ENCODE measurements around the gene TPCN2.

DNA sequence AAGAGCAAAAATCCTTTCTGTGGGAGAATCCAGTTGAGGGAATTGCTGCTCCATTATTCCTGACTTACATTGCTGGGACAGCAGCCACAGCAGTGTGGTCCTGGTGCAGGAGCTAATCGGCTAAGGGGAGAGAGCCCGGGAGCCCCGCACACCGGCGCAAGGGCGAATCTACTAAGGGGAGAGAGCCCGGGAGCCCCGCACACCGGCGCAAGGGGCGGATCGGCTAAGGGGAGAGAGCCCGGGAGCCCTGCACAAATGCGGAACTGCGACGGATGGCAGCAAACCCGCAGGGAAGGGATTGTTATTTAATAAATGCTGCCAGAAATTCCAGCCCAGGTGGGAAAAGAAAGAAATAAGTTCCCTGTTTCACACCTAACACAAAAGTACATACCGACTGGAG, 43.5 kb downstream of the TPCN2 start:
- TF ChIP-seq EZH2phosphoT487 (IDR thresholded peaks at IDR 0.05; ENCODE audit: borderline replicate concordance): no peak
- TF ChIP-seq EZH2 (IDR thresholded peaks at IDR 0.05): no peak
- TF ChIP-seq, protein P1, sequence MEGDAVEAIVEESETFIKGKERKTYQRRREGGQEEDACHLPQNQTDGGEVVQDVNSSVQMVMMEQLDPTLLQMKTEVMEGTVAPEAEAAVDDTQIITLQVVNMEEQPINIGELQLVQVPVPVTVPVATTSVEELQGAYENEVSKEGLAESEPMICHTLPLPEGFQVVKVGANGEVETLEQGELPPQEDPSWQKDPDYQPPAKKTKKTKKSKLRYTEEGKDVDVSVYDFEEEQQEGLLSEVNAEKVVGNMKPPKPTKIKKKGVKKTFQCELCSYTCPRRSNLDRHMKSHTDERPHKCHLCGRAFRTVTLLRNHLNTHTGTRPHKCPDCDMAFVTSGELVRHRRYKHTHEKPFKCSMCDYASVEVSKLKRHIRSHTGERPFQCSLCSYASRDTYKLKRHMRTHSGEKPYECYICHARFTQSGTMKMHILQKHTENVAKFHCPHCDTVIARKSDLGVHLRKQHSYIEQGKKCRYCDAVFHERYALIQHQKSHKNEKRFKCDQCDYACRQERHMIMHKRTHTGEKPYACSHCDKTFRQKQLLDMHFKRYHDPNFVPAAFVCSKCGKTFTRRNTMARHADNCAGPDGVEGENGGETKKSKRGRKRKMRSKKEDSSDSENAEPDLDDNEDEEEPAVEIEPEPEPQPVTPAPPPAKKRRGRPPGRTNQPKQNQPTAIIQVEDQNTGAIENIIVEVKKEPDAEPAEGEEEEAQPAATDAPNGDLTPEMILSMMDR (IDR thresholded peaks at IDR 0.05 in 2 of 3, conservative IDR thresholded peaks at IDR 0.05 in 1 of 3; ENCODE audit: borderline replicate concordance in 1 of 3, insufficient read depth in 1 of 3, low read depth in 2 of 3, low read length in 2 of 3): no peak
- TF ChIP-seq, protein P2, sequence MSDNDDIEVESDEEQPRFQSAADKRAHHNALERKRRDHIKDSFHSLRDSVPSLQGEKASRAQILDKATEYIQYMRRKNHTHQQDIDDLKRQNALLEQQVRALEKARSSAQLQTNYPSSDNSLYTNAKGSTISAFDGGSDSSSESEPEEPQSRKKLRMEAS (IDR thresholded peaks at IDR 0.05): no peak
- no peak for TF ChIP-seq POLR2AphosphoS5 (IDR thresholded peaks at IDR 0.05; ENCODE audit: low read depth, low read length)
- TF ChIP-seq EGR1 (IDR thresholded peaks at IDR 0.05; ENCODE audit: low read depth): no peak
- no peak for TF ChIP-seq YY1 (IDR thresholded peaks at IDR 0.05; ENCODE audit: extremely low read depth, insufficient replicate concordance, low read depth, low read length)
- TF ChIP-seq, protein P3, sequence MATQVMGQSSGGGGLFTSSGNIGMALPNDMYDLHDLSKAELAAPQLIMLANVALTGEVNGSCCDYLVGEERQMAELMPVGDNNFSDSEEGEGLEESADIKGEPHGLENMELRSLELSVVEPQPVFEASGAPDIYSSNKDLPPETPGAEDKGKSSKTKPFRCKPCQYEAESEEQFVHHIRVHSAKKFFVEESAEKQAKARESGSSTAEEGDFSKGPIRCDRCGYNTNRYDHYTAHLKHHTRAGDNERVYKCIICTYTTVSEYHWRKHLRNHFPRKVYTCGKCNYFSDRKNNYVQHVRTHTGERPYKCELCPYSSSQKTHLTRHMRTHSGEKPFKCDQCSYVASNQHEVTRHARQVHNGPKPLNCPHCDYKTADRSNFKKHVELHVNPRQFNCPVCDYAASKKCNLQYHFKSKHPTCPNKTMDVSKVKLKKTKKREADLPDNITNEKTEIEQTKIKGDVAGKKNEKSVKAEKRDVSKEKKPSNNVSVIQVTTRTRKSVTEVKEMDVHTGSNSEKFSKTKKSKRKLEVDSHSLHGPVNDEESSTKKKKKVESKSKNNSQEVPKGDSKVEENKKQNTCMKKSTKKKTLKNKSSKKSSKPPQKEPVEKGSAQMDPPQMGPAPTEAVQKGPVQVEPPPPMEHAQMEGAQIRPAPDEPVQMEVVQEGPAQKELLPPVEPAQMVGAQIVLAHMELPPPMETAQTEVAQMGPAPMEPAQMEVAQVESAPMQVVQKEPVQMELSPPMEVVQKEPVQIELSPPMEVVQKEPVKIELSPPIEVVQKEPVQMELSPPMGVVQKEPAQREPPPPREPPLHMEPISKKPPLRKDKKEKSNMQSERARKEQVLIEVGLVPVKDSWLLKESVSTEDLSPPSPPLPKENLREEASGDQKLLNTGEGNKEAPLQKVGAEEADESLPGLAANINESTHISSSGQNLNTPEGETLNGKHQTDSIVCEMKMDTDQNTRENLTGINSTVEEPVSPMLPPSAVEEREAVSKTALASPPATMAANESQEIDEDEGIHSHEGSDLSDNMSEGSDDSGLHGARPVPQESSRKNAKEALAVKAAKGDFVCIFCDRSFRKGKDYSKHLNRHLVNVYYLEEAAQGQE (IDR thresholded peaks at IDR 0.05; ENCODE audit: low read depth): no peak
- no peak for TF ChIP-seq POLR2A (IDR thresholded peaks at IDR 0.05; ENCODE audit: borderline replicate concordance, extremely low read depth, insufficient read depth, insufficient read length)
